Duodenal mucosa (tissue), 2 donors: ENCODE data around the gene ARHGAP32.
"Not testable (repeated sequence)": the region's sequence is repeated elsewhere in the genome, so short reads cannot be mapped to it uniquely, and the experiment has no call there.

ENCODE experiments used
- H3K27ac ChIP-seq: one replicate; pipeline ENCODE4 v1.7.0; 2013; ENCODE audit warnings: low read depth, low read length
- H3K27me3 ChIP-seq, 2 donors: one replicate each; pipeline ENCODE4 v1.7.0; 2013; ENCODE audit warnings: low read length in 2 of 2, control low read depth in 1 of 2; ENCODE audit not compliant: insufficient read depth in 2 of 2, control insufficient read depth in 1 of 2
- H3K36me3 ChIP-seq, 2 donors: one replicate each; pipeline ENCODE4 v1.7.0; 2013; ENCODE audit warnings: low read length in 2 of 2, control low read depth in 1 of 2; ENCODE audit not compliant: insufficient read depth in 2 of 2, control insufficient read depth in 1 of 2
- H3K4me1 ChIP-seq, 2 donors: one replicate each; pipeline ENCODE4 v1.7.0; 2013; ENCODE audit warnings: low read length in 2 of 2, control low read depth in 1 of 2; ENCODE audit not compliant: insufficient read depth in 2 of 2, control insufficient read depth in 1 of 2
- H3K4me3 ChIP-seq, 2 donors: one replicate each; pipeline ENCODE4 v1.7.0; 2013; ENCODE audit warnings: low read length in 2 of 2, low read depth in 1 of 2
- H3K9ac ChIP-seq, 2 donors: one replicate each; pipeline ENCODE4 v1.7.0; 2013; ENCODE audit warnings: low read length in 2 of 2, low read depth in 1 of 2
- H3K9me3 ChIP-seq, 2 donors: one replicate each; pipeline ENCODE4 v1.7.0; 2013; ENCODE audit warnings: low read length in 2 of 2, control low read depth in 1 of 2; ENCODE audit not compliant: control insufficient read depth in 1 of 2

The ARHGAP32 gene

DNA sequence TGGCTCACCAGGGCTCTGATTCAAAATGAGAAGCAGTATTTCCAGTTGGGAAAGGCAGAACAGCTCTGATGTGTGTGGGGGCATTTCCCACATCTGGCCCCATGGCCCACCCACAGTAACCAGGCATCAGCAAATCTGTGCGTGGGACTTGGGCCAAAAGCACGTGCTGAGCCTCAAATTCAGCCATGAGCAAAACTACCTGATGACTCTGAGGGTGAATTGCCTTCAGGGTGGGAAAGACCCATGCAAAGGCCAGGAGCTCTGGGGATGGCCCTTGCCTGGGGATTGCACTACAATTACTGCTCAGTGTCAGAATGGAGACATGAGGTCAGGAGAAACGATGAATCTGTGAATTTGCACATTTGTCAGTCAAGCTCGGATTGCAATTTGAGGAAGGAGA is 270.3 kb downstream of the ARHGAP32 start:
- Histone ChIP-seq H3K27me3 (peaks cover 0 to 7% of the 10 kb centered on the region in 2 donors), H3K4me1 (no peaks in the 10 kb centered on the region), H3K36me3 (no peaks in the 10 kb centered on the region), H3K27ac (no peak overlapping the region), H3K9ac (no peak overlapping the region), H3K9me3 (no peaks in the 10 kb centered on the region), H3K4me3 (no peak overlapping the region)

- no peaks in the 10 kb centered on the region for H3K4me1 ChIP-seq
- no peak overlapping the region for H3K4me3 ChIP-seq
- peaks cover 0 to 7% of the 10 kb centered on the region in 2 donors for H3K27me3 ChIP-seq
- no peak overlapping the region for H3K9ac ChIP-seq
- no peak overlapping the region for H3K27ac ChIP-seq
- no peaks in the 10 kb centered on the region for H3K9me3 ChIP-seq
- H3K36me3 ChIP-seq = no peaks in the 10 kb centered on the region
These were observed 271.5 kb downstream of the ARHGAP32 start for GRCh38 chr11:128920666-128921065.

GRCh38 chr11:128919635-128920034 is 272.5 kb downstream of the ARHGAP32 start:
- H3K9me3 ChIP-seq, H3K9ac ChIP-seq, H3K27ac ChIP-seq, H3K4me1 ChIP-seq, H3K36me3 ChIP-seq, H3K4me3 ChIP-seq, H3K27me3 ChIP-seq: not testable (repeated sequence)

GRCh38 chr11:128919216-128919615 is 272.9 kb downstream of the ARHGAP32 start:
- Histone ChIP-seq H3K9me3 (no peaks in the 10 kb centered on the region), H3K4me1 (no peaks in the 10 kb centered on the region)

DNA sequence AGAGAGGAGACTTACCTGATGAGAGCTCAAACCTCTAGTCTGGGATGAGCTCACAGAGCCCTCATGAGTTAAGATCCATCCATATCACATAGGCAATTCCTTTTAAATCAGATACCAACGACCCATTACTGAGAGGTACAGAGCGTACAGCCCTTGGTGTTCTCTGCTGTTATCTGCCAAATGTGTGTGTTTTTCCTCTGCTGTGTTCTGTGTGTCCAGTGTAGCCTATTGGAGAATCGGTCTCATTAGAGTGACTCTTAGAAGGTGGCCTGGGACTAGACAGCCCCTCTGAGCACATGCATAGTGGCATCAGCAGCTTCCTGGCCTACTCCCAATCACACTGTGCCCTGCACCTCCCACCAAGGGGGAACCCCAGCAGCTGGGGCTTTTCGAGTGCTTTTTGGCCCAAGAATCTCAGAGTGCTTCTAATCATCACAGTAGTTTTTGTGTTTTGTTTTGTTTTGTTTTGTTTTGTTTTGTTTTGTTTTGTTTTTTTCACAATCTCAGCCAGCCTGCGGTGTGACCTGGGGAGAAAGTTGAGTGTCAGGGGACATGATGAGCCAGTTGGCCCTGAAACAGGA is 274.9 kb downstream of the ARHGAP32 start:
- Histone ChIP-seq H3K9me3 (no peaks in the 10 kb centered on the region), H3K4me3 (no peak overlapping the region), H3K36me3 (no peaks in the 10 kb centered on the region), H3K27me3 (peaks cover 0 to 7% of the 10 kb centered on the region in 2 donors), H3K9ac (no peak overlapping the region), H3K4me1 (no peaks in the 10 kb centered on the region), H3K27ac (no peak overlapping the region)

More at GRCh38 chr11:128919216-128919615, 272.9 kb downstream of the ARHGAP32 start:
- Histone ChIP-seq H3K27me3 (peaks cover 0 to 7% of the 10 kb centered on the region in 2 donors), H3K4me3 (no peak overlapping the region), H3K36me3 (no peaks in the 10 kb centered on the region), H3K27ac (no peak overlapping the region), H3K9ac (no peak overlapping the region)

DNA sequence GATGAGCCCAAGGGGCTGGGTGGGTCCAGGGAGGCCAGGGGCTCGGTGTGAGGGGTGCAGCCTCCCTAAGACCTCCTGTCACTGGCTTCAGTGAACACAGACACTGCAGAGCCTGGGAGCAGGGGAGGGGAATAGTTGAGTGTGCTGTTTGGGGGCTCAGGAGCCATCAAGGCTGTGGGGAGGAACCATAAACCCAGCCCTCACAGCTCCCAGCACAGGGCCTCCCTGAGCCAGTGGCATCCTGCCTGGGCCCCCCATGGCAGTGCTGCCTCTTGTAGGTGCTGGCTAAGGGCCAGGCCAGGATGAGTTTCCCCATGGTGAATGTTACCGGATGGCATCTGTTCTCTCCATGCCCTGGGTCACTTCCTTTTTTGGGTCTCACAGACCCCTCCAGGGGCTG is 275.4 kb downstream of the ARHGAP32 start:
- H3K4me1 ChIP-seq = no peaks in the 10 kb centered on the region
- H3K27ac ChIP-seq = no peak overlapping the region
- no peaks in the 10 kb centered on the region for H3K36me3 ChIP-seq
- H3K9me3 ChIP-seq = no peaks in the 10 kb centered on the region
- peaks cover 0 to 5% of the 10 kb centered on the region in 2 donors for H3K27me3 ChIP-seq
- no peak overlapping the region for H3K4me3 ChIP-seq
- H3K9ac ChIP-seq = no peak overlapping the region

- Histone ChIP-seq H3K4me3 (no peak overlapping the region), H3K9me3 (no peaks in the 10 kb centered on the region), H3K36me3 (no peaks in the 10 kb centered on the region), H3K27me3 (peaks cover 0 to 3% of the 10 kb centered on the region in 2 donors), H3K4me1 (no peaks in the 10 kb centered on the region), H3K27ac (no peak overlapping the region), H3K9ac (no peak overlapping the region)
These were observed 276.0 kb downstream of the ARHGAP32 start for GRCh38 chr11:128916037-128916572.

GRCh38 chr11:128915149-128915521 is 277.0 kb downstream of the ARHGAP32 start:
- Histone ChIP-seq H3K36me3 (no peaks in the 10 kb centered on the region), H3K9me3 (no peaks in the 10 kb centered on the region), H3K27me3 (peaks cover 0 to 3% of the 10 kb centered on the region in 2 donors), H3K27ac (no peak overlapping the region), H3K4me1 (no peaks in the 10 kb centered on the region), H3K4me3 (no peak overlapping the region), H3K9ac (no peak overlapping the region)
